DMS114 treated with DMSO at 0.1 percent for 48 hours (cell line): ENCODE results near the gene PSMB7.

Source experiments
- DNase-seq: peaks from one replicate; lab custom pipeline; 2025; ENCODE audit not compliant: unreplicated experiment; lab: John Stamatoyannopoulos, UW

PSMB7 gene

GRCh38 chr9:124329206-124329792, 85.9 kb downstream of the PSMB7 start:
- no peak for DNase-seq

GRCh38 chr9:124328285-124328684, 87.0 kb downstream of the PSMB7 start:
- DNase-seq = no peak

DNA sequence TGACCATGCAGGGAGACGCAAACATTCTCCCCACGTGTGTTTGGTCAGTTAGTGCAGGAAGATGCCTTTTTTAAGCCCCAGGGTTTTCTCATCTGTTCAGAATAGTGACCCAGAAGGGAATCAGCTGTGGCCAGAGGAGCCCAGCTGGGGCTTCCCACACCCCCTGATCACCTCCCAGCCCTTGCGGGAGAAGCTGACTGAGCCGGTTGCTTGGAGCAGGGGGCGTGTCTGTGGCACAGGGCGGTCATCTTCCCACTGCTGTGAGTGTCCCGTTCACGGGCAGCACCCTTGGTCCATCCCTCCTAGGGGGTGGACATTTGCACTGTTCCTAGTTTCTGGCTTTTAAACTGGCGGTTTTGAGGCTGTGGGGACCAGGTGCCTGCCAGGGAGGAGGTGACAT, 87.8 kb downstream of the PSMB7 start:
- no peak for DNase-seq

GRCh38 chr9:124326378-124326777, 88.9 kb downstream of the PSMB7 start:
- DNase-seq = no peak

- DNase-seq = no peak
These were observed 89.4 kb downstream of the PSMB7 start for GRCh38 chr9:124325816-124326215.

DNA sequence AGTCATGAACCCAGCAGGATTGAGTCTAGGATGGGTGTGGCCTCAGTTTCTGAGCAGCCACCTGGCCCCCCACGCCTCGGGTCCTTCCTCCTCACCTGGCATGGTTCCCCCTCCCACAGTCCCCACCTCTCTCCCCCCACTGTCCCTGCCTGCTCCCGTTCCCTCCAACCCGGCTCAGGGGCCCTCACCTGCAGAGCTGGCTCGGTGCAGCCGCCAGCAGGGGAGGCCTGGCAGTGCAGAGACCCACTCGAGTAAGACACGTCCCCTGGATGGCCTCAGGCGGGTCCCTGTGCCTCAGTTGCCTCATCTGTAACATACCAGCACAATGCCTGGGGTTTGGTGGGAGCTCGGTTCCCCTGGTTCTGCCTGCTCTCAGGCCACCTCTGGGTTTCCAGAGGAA, 91.3 kb downstream of the PSMB7 start:
- no peak for DNase-seq

DNA sequence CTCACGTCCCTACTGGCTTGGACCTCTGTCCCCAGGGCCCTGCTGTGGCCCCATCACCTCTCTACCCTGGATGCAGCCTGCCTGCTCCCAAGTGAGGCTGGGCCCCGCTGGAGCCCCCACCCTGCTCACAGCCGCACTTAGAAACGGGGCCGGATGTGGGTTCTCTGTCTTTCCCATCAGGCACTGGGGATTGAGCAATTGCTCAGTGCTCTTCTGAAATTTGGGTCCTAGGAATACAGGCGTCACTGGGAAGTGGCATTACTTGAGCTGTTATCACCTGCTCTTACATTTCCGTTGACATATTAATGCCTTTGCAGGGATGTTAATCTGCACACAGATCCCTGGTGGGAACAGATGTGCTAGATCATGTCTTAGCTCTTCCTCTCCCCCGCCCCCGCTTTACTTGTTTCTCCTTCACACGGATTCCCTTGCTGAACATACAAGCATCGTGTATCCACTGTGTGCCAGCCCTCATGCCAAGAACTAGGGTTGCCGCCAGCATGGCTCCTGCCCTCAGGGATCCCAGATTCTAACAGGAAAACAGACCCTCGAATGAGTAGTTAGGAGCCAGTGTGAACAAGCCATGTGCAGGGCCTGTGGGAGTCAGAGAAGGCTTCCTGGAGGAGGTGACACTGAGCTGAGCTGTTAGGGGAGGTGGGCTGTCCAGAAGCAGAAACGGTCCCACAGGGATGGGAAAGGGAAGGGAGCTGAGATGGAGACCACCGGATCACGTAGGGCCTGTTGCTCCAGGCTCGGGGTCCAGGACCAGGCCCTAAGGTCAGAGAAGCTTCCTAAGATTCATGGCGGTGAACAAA, 92.4 kb downstream of the PSMB7 start:
- no peak for DNase-seq

DNA sequence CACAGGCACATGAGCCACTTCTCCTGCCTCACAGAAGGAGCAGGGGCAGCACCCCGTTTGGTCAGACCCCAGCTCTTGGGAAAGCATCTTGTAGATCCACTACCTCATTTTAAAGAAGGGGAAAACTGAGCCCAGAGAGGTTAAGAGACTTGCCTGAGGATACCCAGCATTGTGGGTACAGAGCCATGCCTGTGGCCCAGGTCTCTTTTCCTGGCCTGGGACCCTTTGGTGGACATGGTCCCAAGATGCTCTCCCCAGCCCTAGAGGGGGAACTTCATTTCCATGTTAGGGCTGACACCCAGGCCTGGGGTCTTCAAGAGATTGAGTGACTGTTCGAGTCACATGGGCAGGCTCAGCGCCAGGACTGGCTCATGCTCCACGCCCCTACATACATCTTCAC, 93.3 kb downstream of the PSMB7 start:
- DNase-seq = no peak

DNA sequence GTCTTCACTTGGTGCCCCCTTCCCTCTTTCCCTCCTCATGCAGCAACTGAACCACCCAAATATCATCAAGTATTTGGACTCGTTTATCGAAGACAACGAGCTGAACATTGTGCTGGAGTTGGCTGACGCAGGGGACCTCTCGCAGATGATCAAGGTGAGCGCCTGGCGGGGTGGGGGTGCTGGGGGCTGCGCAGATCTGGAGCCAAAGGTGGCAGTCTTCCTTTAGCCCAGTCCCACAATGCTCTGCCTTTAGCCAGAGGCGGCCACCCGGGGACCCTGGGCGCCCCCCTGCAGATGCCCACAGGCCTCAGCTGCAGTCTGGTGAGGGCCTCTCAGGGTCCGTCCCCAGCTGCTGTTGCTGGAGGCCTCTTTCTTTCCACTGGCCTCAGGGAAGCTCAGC, 93.8 kb downstream of the PSMB7 start:
- no peak for DNase-seq

- DNase-seq = peak; percentile 42
These were observed 94.9 kb downstream of the PSMB7 start for GRCh38 chr9:124320062-124320973.

DNA sequence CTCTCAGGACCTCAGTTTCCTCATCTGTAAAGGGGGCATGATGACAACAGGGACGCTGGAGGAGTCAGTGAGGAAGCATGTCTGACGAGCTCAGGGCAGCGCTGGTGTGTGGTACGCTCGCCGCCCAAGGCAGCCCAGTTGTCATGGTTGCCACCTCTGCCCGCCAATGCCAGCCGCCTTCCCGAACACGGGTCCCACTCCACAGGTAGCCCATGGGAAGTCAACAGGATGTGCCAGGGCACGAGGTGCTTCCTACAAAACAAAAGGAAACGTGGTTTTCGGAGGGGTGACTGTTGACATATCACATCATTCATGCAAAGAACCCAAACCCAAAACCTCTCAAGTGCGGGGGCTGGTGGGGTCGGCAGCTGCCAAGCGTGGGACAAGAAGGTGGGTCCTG, 99.4 kb downstream of the PSMB7 start:
- DNase-seq = no peak

DNA sequence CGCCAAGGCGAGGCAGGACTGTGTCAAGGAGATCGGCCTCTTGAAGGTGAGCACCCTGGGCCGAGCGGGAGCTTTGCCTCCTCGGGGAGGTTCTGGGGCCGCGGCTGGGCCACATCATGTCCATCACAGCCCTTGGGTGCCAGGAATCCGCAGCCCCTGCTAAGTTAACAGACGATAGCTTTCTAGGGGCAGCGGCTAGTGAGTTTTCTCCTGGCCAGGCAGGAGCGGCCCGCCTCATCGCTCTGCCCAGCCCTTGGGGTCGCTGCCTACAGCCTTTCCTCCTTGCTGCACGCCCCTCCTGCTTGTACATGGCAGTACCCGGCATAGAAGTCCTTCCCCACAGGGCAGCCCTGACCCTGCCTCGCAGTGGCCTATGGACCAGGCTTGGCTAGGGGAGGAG, 101.3 kb downstream of the PSMB7 start:
- no peak for DNase-seq

GRCh38 chr9:124312290-124313265, 102.7 kb downstream of the PSMB7 start:
- no peak for DNase-seq

DNA sequence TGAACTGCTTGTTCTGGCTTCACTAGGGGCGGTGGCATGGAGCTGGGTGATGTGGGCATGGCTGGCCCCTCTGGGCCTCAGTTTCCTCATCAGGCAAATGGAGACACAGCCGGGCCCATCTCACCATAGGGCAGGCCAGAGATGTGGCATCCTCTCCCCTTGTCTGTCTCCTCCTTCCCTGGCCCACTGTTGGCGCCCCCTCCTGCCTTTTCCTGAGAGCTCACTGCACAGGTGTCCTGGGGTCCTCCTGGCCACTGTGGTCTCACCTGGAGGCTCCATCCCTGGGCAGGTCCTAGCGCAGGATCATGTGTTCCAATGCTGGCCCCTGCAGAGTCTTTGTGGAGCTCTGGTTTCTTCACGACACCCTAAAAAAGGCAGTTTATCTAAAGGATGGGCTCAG, 104.0 kb downstream of the PSMB7 start:
- no peak for DNase-seq

GRCh38 chr9:124309667-124310084, 105.6 kb downstream of the PSMB7 start:
- DNase-seq = no peak

DNA sequence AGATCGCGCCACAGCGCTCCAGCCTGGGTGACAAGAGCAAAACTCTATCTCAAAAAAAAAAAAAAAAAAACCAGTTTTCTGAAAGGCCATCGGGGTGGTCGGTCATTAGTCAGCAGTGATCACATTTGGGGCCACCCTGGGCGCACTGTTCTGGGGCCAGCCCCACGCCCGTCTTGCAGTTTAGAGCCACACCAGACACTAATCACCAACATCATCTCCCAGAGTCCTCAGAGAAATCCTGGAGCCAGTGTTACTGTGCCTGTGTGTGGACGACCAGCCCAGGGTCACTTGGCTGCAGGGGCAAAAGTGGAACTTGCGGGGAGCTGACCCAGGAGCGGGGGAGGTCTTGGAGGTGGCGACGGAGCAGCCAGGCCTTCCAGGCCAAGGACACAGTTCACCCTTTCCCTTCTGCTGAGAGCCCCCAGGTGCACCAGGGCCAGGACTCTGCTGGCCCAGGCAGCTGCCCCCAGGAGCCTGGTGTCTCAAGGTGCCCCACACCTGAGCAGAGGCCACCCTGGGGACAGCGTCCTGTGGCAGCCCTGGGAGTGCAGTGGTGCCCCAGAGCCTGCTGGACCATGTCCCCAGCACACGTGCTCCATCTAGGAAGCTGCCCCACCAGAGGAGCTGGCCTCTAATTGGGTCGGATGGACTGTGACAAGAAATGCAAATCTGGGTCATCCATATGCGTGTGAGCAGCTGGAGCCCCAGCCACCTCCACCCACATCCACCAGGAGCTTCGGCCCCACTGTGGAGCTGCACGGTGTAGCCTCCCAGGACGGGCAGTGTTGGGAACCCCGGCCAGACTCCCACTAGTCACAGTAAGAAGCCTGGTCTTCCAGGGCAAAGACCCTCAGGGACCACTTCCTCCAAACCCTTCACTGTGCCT, 106.4 kb downstream of the PSMB7 start:
- no peak for DNase-seq

GRCh38 chr9:124307379-124308030, 107.7 kb downstream of the PSMB7 start:
- DNase-seq = no peak

DNA sequence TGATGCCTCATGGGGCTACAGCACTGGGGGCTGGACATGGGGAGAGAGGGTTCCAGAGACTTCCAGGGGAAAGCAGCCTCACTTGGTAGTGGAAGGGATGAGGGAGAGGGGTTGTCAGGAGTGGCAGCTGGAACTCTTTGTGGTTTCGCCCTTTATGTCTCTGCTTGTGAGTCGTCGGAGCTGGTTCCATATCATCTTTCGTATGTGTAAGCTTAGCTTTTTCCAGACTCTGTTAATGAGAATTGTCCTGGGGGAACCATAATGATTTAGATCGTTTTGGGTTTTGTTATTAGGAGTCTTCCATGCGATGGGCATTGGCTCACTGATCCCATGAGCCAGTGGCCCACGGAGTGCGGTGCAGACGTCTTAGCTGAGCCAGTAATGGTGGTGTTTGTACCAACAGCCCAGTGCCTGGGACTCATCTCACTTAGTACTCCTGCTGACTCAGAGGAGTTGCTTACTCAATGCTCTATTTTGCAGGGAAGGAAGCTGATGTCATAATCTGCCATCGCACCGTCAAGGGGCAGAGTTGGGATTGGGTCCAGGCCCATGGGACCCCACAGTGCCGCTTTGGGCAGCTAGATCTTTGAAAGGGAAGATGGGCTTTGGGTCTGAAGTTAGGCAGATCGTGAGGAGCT, 109.0 kb downstream of the PSMB7 start:
- no peak for DNase-seq

DNA sequence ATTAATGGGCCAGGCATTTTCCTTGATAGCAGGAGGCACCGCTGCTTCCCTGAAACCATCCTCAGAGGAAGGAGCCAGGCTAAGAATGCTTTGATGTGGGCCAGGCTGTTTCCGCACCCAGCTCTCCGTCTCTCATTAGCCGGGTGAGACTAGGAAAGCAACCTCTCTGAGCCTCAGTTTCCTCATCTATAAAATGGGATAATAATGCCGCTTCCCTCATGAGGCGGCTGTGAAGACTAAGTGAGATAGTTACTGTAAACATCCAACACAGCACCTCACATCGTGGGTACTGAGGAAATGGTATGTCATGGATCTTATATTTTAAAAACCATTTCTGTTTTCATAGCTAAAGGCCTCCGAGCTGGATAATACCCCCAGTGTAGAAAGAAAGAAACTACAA, 111.0 kb downstream of the PSMB7 start:
- no peak for DNase-seq
